ENCODE results near the gene SPATA6L. TPM values are rescaled to one million over a fixed set of nuclear protein-coding genes. Genes with fewer than 3 reads are reported as not detected.

SPATA6L gene
- total and polyA plus RNA-seq, 2 of the 13 experiments (the other 11 are each of a cell fraction or from before 2014, with no cell fraction given), result 1.1 to 1.9 TPM

- TF ChIP-seq FOXO4 (CRISPR knock-in tag; conservative IDR thresholded peaks at IDR 0.05) (no peak), EZH2 (conservative IDR thresholded peaks at IDR 0.05; ENCODE audit: low read depth, low read length) (no peak), AKAP8 (CRISPR knock-in tag; IDR thresholded peaks at IDR 0.05) (no peak), GATAD2A (CRISPR knock-in tag; IDR thresholded peaks at IDR 0.05) (peak; percentile 29; the same call in 1 of the 2 replicates), SAP130 (CRISPR knock-in tag; IDR thresholded peaks at IDR 0.05; ENCODE audit: low read depth) (peak; percentile 51), NFKBIZ (CRISPR knock-in tag; IDR thresholded peaks at IDR 0.05) (no peak), ETV5 (CRISPR knock-in tag; IDR thresholded peaks at IDR 0.05; ENCODE audit: borderline replicate concordance) (no peak), MAFF (IDR thresholded peaks at IDR 0.05; ENCODE audit: low read depth, low read length) (no peak), ZHX1 (CRISPR knock-in tag; IDR thresholded peaks at IDR 0.05; ENCODE audit: low read depth) (no peak), ZFP36L2 (CRISPR knock-in tag; IDR thresholded peaks at IDR 0.05) (no peak), IRX3 (CRISPR knock-in tag; IDR thresholded peaks at IDR 0.05; ENCODE audit: borderline replicate concordance, low read depth) (no peak), ARHGAP35 (CRISPR knock-in tag; IDR thresholded peaks at IDR 0.05; ENCODE audit: borderline replicate concordance) (no peak), ZNF761 (CRISPR knock-in tag; conservative IDR thresholded peaks at IDR 0.05) (no peak)
- TF ChIP-seq, protein P1, sequence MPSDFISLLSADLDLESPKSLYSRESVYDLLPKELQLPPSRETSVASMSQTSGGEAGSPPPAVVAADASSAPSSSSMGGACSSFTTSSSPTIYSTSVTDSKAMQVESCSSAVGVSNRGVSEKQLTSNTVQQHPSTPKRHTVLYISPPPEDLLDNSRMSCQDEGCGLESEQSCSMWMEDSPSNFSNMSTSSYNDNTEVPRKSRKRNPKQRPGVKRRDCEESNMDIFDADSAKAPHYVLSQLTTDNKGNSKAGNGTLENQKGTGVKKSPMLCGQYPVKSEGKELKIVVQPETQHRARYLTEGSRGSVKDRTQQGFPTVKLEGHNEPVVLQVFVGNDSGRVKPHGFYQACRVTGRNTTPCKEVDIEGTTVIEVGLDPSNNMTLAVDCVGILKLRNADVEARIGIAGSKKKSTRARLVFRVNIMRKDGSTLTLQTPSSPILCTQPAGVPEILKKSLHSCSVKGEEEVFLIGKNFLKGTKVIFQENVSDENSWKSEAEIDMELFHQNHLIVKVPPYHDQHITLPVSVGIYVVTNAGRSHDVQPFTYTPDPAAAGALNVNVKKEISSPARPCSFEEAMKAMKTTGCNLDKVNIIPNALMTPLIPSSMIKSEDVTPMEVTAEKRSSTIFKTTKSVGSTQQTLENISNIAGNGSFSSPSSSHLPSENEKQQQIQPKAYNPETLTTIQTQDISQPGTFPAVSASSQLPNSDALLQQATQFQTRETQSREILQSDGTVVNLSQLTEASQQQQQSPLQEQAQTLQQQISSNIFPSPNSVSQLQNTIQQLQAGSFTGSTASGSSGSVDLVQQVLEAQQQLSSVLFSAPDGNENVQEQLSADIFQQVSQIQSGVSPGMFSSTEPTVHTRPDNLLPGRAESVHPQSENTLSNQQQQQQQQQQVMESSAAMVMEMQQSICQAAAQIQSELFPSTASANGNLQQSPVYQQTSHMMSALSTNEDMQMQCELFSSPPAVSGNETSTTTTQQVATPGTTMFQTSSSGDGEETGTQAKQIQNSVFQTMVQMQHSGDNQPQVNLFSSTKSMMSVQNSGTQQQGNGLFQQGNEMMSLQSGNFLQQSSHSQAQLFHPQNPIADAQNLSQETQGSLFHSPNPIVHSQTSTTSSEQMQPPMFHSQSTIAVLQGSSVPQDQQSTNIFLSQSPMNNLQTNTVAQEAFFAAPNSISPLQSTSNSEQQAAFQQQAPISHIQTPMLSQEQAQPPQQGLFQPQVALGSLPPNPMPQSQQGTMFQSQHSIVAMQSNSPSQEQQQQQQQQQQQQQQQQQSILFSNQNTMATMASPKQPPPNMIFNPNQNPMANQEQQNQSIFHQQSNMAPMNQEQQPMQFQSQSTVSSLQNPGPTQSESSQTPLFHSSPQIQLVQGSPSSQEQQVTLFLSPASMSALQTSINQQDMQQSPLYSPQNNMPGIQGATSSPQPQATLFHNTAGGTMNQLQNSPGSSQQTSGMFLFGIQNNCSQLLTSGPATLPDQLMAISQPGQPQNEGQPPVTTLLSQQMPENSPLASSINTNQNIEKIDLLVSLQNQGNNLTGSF (CRISPR knock-in tag; IDR thresholded peaks at IDR 0.05), result no peak
- TF ChIP-seq, protein P2, sequence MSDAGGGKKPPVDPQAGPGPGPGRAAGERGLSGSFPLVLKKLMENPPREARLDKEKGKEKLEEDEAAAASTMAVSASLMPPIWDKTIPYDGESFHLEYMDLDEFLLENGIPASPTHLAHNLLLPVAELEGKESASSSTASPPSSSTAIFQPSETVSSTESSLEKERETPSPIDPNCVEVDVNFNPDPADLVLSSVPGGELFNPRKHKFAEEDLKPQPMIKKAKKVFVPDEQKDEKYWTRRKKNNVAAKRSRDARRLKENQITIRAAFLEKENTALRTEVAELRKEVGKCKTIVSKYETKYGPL (CRISPR knock-in tag; IDR thresholded peaks at IDR 0.05), result peak; percentile 70; the same call in 1 of the 2 replicates
- TF ChIP-seq, protein P3, sequence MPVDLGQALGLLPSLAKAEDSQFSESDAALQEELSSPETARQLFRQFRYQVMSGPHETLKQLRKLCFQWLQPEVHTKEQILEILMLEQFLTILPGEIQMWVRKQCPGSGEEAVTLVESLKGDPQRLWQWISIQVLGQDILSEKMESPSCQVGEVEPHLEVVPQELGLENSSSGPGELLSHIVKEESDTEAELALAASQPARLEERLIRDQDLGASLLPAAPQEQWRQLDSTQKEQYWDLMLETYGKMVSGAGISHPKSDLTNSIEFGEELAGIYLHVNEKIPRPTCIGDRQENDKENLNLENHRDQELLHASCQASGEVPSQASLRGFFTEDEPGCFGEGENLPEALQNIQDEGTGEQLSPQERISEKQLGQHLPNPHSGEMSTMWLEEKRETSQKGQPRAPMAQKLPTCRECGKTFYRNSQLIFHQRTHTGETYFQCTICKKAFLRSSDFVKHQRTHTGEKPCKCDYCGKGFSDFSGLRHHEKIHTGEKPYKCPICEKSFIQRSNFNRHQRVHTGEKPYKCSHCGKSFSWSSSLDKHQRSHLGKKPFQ (CRISPR knock-in tag; IDR thresholded peaks at IDR 0.05; ENCODE audit: insufficient replicate concordance), result peak; percentile 53
- TF ChIP-seq, protein P4, sequence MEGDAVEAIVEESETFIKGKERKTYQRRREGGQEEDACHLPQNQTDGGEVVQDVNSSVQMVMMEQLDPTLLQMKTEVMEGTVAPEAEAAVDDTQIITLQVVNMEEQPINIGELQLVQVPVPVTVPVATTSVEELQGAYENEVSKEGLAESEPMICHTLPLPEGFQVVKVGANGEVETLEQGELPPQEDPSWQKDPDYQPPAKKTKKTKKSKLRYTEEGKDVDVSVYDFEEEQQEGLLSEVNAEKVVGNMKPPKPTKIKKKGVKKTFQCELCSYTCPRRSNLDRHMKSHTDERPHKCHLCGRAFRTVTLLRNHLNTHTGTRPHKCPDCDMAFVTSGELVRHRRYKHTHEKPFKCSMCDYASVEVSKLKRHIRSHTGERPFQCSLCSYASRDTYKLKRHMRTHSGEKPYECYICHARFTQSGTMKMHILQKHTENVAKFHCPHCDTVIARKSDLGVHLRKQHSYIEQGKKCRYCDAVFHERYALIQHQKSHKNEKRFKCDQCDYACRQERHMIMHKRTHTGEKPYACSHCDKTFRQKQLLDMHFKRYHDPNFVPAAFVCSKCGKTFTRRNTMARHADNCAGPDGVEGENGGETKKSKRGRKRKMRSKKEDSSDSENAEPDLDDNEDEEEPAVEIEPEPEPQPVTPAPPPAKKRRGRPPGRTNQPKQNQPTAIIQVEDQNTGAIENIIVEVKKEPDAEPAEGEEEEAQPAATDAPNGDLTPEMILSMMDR (CRISPR knock-in tag; IDR thresholded peaks at IDR 0.05), result no peak
These were observed 14.5 kb upstream of the SPATA6L start (continued) for GRCh38 chr9:4680750-4681149.

Measured in HepG2 (cell line).